ENCODE results near the gene GOLPH3.

DNA sequence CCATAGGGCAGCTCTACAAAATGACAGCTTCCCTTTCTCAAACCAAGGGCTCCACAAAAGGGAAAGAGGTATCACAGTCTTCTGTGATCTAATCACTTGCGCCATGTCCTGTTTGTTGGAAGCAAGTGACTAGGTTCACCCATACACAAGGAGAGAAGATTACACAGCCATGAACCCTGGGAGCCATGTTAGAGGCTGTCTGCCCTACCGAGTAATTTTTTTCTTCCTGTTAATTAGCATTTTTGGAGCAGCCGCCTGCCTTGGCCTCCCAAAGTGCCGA is 33.2 kb upstream of the GOLPH3 start:
- no peak for TF ChIP-seq YY1 (IDR thresholded peaks at IDR 0.05; ENCODE audit: low read depth)
- no peak for TF ChIP-seq RAD21 (IDR thresholded peaks at IDR 0.05; ENCODE audit: low read depth)
- no peak for TF ChIP-seq EP300 (IDR thresholded peaks at IDR 0.05; ENCODE audit: borderline replicate concordance)
- TF ChIP-seq CEBPB (IDR thresholded peaks at IDR 0.05), result no peak
- TF ChIP-seq, protein P1, sequence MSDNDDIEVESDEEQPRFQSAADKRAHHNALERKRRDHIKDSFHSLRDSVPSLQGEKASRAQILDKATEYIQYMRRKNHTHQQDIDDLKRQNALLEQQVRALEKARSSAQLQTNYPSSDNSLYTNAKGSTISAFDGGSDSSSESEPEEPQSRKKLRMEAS (IDR thresholded peaks at IDR 0.05), result no peak
- no peak for TF ChIP-seq CREB1 (IDR thresholded peaks at IDR 0.05; ENCODE audit: low read depth)
- TF ChIP-seq TAF1 (IDR thresholded peaks at IDR 0.05; ENCODE audit: low read depth), result no peak
- no peak for TF ChIP-seq EGR1 (IDR thresholded peaks at IDR 0.05)
- TF ChIP-seq, protein P2, sequence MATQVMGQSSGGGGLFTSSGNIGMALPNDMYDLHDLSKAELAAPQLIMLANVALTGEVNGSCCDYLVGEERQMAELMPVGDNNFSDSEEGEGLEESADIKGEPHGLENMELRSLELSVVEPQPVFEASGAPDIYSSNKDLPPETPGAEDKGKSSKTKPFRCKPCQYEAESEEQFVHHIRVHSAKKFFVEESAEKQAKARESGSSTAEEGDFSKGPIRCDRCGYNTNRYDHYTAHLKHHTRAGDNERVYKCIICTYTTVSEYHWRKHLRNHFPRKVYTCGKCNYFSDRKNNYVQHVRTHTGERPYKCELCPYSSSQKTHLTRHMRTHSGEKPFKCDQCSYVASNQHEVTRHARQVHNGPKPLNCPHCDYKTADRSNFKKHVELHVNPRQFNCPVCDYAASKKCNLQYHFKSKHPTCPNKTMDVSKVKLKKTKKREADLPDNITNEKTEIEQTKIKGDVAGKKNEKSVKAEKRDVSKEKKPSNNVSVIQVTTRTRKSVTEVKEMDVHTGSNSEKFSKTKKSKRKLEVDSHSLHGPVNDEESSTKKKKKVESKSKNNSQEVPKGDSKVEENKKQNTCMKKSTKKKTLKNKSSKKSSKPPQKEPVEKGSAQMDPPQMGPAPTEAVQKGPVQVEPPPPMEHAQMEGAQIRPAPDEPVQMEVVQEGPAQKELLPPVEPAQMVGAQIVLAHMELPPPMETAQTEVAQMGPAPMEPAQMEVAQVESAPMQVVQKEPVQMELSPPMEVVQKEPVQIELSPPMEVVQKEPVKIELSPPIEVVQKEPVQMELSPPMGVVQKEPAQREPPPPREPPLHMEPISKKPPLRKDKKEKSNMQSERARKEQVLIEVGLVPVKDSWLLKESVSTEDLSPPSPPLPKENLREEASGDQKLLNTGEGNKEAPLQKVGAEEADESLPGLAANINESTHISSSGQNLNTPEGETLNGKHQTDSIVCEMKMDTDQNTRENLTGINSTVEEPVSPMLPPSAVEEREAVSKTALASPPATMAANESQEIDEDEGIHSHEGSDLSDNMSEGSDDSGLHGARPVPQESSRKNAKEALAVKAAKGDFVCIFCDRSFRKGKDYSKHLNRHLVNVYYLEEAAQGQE (IDR thresholded peaks at IDR 0.05; ENCODE audit: low read depth), result no peak
- TF ChIP-seq TCF12 (IDR thresholded peaks at IDR 0.05; ENCODE audit: low read depth), result no peak

Measured in Ishikawa (cell line).